ENCODE results near the gene ARMC2. TPM values are rescaled to one million over a fixed set of nuclear protein-coding genes. Genes with fewer than 3 reads are reported as not detected.

ARMC2 gene
- total RNA-seq, 6 donors from 2014 or later, result 4.1 to 24.0 (median 7.8) TPM

- Histone ChIP-seq H3K27me3 (no peaks in the 10 kb centered on the region), H3K36me3 (no peaks in the 10 kb centered on the region), H3K9me3 (no peaks in the 10 kb centered on the region), H3K27ac (peak overlapping the region; percentile 29 to 84 (median 80)), H3K4me1 (peaks cover 46 to 72% (median 59%) of the 10 kb centered on the region in 4 donors), H3K4me3 (no peak overlapping the region)
- ATAC-seq (ENCODE audit: low FRiP score in 2 of 2) (peak; percentile 78), DNase-seq (no peak)
- TF ChIP-seq POLR2AphosphoS5 (IDR thresholded peaks at IDR 0.05) (peak in 1 of 2 donors; percentile 21), POLR2A (IDR thresholded peaks at IDR 0.05) (no peak)
- 39 to 55% methylated on average over 5 of the region's 5 CpGs for WGBS, 2 donors
Observed at GRCh38 chr6:108947114-108947854, 99.1 kb downstream of the ARMC2 start.

DNA sequence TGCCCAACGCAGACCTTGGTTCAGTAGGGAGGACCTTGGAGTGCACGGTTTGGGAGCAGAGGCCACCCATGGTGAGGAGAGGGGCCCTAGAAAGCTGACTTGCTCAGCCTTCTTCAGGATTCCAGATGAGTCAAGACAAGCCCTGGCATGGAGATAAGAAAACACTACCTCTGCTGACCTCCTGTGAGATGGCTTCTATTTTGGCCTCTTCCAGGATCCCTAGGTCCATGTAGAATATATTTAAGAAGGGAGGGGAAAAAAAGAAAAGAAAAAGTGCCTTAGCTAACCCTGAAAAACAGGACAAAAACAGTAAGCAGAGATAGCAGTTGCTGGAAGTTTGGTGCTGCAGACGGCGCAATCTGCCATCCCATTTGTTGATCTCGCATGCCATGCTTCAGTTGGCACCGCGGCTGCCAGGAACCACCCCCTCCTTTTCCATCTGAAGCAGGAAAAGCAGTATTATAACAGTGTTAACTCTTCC is 100.0 kb downstream of the ARMC2 start:
- Histone ChIP-seq H3K4me1 (peaks cover 40 to 63% (median 52%) of the 10 kb centered on the region in 4 donors), H3K9me3 (no peaks in the 10 kb centered on the region), H3K4me3 (no peak overlapping the region), H3K36me3 (no peaks in the 10 kb centered on the region), H3K27me3 (no peaks in the 10 kb centered on the region), H3K27ac (peak overlapping the region in 2 of 4 donors; percentile 48 to 84)
- DNase-seq (no peak), ATAC-seq (ENCODE audit: low FRiP score in 2 of 2) (no peak)
- 37 to 41% methylated on average over 7 of the region's 7 CpGs for WGBS, 2 donors
- TF ChIP-seq, protein P1, sequence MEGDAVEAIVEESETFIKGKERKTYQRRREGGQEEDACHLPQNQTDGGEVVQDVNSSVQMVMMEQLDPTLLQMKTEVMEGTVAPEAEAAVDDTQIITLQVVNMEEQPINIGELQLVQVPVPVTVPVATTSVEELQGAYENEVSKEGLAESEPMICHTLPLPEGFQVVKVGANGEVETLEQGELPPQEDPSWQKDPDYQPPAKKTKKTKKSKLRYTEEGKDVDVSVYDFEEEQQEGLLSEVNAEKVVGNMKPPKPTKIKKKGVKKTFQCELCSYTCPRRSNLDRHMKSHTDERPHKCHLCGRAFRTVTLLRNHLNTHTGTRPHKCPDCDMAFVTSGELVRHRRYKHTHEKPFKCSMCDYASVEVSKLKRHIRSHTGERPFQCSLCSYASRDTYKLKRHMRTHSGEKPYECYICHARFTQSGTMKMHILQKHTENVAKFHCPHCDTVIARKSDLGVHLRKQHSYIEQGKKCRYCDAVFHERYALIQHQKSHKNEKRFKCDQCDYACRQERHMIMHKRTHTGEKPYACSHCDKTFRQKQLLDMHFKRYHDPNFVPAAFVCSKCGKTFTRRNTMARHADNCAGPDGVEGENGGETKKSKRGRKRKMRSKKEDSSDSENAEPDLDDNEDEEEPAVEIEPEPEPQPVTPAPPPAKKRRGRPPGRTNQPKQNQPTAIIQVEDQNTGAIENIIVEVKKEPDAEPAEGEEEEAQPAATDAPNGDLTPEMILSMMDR (IDR thresholded peaks at IDR 0.05), result no peak
- no peak for TF ChIP-seq POLR2A (IDR thresholded peaks at IDR 0.05)
- TF ChIP-seq EP300 (IDR thresholded peaks at IDR 0.05), result no peak
- no peak for TF ChIP-seq POLR2AphosphoS5 (IDR thresholded peaks at IDR 0.05)

- Histone ChIP-seq H3K27me3 (no peaks in the 10 kb centered on the region), H3K9me3 (no peaks in the 10 kb centered on the region), H3K4me1 (peaks cover 22 to 37% (median 30%) of the 10 kb centered on the region in 4 donors), H3K36me3 (no peaks in the 10 kb centered on the region), H3K27ac (peak overlapping the region in 2 of 4 donors; percentile 4 to 21), H3K4me3 (no peak overlapping the region)
- no peak for TF ChIP-seq POLR2A (IDR thresholded peaks at IDR 0.05)
- no peak for TF ChIP-seq EP300 (IDR thresholded peaks at IDR 0.05)
- TF ChIP-seq, protein P1 (IDR thresholded peaks at IDR 0.05), result no peak
- TF ChIP-seq POLR2AphosphoS5 (IDR thresholded peaks at IDR 0.05), result no peak
- DNase-seq (peak in 1 of 2 donors; percentile 56), ATAC-seq (ENCODE audit: low FRiP score in 2 of 2) (no peak)
- WGBS, 2 donors, result 56 to 68% methylated on average over 16 of the region's 16 CpGs
Observed at GRCh38 chr6:108951351-108951953, 103.2 kb downstream of the ARMC2 start.

- H3K36me3 ChIP-seq, result no peaks in the 10 kb centered on the region
- ATAC-seq (ENCODE audit: low FRiP score in 2 of 2) (peak in 1 of 2 donors; percentile 85), DNase-seq (peak in 1 of 2 donors; percentile 82)
- no peak for TF ChIP-seq EP300 (IDR thresholded peaks at IDR 0.05)
- TF ChIP-seq, protein P1 (IDR thresholded peaks at IDR 0.05), result no peak
- TF ChIP-seq POLR2A (IDR thresholded peaks at IDR 0.05), result no peak
- TF ChIP-seq POLR2AphosphoS5 (IDR thresholded peaks at IDR 0.05), result no peak
- H3K4me3 ChIP-seq, result no peak overlapping the region
- no peaks in the 10 kb centered on the region for H3K27me3 ChIP-seq
- H3K4me1 ChIP-seq, result peaks cover 9 to 22% (median 17%) of the 10 kb centered on the region in 4 donors
- 88 to 92% methylated on average over 22 to 27 of the region's 27 CpGs for WGBS, 2 donors
- H3K9me3 ChIP-seq, result no peaks in the 10 kb centered on the region
- no peak overlapping the region for H3K27ac ChIP-seq
Observed at GRCh38 chr6:108952776-108953486, 104.7 kb downstream of the ARMC2 start.

DNA sequence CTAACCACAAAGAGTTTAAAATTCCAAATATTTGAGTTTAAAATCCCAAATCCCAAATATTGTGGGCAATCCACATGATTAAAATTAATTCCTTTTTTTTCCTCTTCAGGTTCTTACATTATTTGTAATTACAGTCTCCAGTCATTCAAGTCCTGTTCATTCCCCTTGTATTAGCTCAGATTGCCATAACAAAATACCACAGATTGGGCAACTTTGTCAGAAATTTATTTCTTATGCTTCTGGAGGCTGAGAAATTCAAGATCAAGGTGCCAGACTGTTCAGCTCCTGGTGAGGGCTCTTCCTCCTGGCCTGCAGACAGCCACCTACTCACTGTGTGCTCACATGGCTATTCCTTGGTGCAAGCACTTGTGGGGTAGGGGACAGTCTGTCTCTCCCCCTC is 105.5 kb downstream of the ARMC2 start:
- H3K4me3 ChIP-seq, result no peak overlapping the region
- no peak for ATAC-seq (ENCODE audit: low FRiP score in 2 of 2)
- TF ChIP-seq POLR2AphosphoS5 (IDR thresholded peaks at IDR 0.05), result no peak
- no peak for TF ChIP-seq EP300 (IDR thresholded peaks at IDR 0.05)
- TF ChIP-seq POLR2A (IDR thresholded peaks at IDR 0.05), result no peak
- TF ChIP-seq, protein P1 (IDR thresholded peaks at IDR 0.05), result no peak

More for the DNA sequence above, 105.5 kb downstream of the ARMC2 start:
- Histone ChIP-seq H3K36me3 (no peaks in the 10 kb centered on the region), H3K9me3 (no peaks in the 10 kb centered on the region), H3K4me1 (peaks cover 2 to 14% (median 10%) of the 10 kb centered on the region in 4 donors), H3K27ac (no peak overlapping the region), H3K27me3 (no peaks in the 10 kb centered on the region)
- no peak for DNase-seq
